HUDEP-2 (cell line): ENCODE data around the gene GALNTL6.

Source experiments
- DNase-seq, 76 experiments: peaks; one replicate each; lab custom pipeline; 2025; ENCODE audit not compliant: unreplicated experiment in 76 of 76; lab: John Stamatoyannopoulos, UW

The GALNTL6 gene

DNA sequence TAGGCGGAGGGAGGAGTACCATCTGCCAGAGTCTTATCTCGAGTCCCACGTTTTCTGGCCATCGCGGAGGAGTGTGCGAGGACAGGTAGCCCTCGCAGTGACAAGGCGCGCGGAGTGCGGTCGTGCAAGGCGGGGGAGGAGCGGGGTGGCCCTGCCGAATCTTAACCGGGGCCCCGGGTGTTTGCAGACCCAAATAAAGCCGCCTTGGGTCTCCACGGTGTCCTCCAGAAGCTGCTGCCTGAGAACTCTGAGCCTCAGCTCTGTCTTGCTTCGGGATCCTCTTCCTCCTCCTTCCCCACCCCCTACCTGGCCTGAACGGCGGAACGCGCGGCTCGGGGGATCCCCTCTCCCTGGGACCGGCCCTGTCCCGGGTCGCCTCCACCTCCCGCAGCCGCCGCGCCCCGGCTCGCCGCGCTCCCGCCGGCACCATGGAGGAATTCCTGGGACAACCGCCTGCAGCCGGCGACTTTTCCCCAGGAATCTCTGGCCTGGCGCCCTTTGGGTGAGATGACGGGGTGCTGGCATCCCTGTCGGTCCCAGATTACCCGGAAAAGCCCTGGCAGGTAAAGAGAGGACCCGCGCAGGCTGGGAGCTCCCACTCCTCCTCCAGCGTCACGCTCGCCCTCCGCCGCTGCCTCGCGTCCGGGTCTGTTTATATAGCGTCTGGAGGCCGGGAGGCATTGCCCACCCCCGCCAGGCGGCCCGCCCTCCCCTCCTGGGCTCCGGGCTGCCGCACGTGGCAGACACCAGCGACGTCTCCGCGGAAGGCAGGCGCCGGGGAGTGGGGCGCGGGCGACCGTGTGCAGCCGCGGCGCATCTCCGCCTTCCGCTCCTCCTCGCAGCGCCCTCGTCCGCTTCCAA is at the start of gene GALNTL6:
GALNTL6 (plus strand) TSS at position 740 of the 861 bp plus-strand sequence.
- DNase-seq: peak; percentile 4 to 94 (median 87)

DNA sequence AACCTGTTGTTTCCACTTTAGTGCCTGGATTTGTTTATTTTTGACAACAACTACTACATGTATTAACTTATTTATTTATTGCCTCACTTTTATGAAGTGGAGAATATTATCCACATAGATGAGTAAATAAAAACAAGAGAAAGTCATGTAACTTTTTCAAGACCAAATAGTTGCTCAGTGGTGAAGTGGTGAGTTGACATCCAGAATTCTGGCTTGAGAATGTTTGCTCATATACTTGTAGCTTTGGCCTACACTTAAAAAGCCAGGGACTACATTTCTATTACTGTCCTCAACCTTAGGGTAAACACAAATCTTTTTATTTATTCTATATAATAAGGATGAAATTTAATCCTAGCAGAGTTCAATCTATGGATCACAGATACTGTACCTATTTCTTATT is 47.7 kb upstream of the GALNTL6 start:
- no peak for DNase-seq

- DNase-seq: no peak
Observed at GRCh38 chr4:171774642-171775190, 38.5 kb upstream of the GALNTL6 start.

DNA sequence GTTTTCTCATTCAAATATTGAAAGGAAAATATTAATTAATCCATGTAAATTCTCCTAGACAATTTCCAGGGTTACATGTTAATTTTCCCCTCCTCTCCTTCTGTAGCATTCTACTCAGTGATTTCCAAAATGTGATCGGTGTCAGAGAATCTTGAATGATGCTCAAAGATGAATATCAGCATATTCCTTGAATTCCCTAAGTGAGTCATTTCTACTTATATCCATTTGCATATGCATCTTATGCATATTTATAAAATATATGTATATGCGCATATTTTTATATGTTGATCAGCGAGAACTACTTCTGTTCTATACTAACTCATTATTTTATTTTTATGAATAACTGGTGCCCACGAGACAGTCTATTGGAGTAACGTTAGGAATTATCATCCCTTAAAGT is 33.9 kb upstream of the GALNTL6 start:
- DNase-seq: no peak

DNA sequence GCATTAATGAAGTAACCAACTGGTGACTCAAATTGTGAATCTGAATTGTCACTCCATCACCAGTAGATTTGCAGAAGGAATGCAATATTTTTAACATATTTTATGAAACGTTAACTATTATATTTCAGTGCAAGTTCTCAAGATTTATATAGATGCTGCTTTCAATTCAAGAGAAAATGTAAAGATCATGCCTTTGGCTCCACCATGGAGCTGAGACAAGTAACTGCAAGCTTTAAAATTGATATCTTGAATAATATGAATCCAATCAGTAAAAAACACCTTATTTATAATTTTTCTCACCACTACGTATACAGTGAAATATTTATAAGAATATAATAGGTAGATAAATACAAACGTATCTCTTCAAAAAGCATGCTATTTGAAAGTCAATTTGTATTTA is 27.8 kb upstream of the GALNTL6 start:
- DNase-seq: no peak

DNA sequence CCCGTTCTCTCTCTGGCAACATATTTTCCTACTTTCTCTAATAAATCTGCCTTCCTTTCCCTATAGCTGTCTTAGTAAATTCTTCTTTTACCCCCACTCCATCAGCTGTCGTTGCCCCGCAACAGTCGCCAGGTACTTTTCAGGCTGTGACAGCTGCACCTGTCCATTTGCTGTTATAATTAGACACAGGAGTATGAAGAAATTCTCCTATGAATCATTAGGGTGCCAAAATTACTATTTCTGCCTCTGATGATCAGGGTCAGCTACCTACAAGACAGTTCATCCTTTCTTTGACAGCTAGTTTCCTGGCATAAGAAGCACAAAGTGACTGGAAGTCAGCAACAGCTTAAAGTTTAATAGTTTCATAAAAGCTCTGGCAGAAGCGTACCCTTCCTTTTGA is 19.5 kb upstream of the GALNTL6 start:
- DNase-seq: no peak

DNA sequence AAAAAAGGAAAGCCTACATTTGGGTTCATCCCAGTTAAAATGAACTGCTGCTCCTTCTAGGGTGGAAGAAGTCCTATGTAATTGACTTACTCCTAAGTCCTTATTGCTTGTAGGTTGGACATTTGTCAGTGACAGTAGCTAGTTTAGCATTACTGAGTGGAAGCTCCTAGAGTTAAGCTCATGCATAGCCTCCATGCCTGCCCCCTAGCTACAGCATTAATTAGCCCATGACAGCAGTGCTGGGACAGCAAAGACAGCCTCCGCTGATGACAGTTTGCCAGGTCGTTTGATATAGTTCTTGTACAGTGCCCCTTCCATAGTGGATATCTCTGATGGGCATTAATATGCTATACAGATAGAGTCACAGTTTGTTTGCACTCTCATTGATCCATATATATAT is 18.7 kb upstream of the GALNTL6 start:
- no peak for DNase-seq

- no peak for DNase-seq
Observed at GRCh38 chr4:171809854-171810253, 3.4 kb upstream of the GALNTL6 start.

- peak in 7 of 76 experiments; percentile 63 to 91 (median 77) for DNase-seq
Observed at GRCh38 chr4:171812333-171812664, 905 bp upstream of the GALNTL6 start.

DNA sequence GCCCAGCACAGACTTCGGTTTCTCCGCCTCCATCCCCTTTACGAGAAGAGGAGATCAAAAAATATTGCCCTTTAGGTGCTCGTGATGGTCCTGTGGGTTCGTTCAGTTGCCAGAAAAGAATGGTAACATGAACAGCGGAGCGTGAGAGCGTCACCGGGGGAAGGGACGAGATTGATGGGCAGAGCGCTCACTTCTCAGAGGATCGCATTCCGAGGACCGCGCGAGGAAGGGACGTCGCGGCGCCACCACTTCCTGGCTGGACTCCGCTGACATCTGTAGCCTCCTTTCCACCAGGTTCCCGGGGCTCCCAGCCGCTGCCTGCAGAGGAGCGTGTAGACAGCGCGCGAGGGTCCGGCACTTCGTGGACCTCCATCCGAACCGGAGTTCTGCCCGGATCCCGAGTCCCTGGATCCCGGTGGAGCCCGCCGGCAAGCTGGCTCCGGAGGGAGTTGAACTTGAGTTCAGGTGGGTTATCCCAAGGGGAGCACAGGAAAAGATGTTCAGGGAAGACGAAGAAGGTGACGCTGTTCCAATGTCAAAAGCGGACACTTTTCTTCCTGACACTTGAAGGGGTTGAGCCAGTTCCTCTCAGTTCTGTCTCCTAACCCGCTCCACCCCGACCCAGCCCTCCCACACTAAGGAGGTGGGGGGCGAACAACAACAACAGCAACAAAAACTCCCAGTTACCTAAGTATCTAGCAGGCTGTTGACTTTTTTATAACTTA is 484 bp downstream of the GALNTL6 start:
- peak in 34 of 76 experiments; percentile 4 to 67 (median 28) for DNase-seq

DNA sequence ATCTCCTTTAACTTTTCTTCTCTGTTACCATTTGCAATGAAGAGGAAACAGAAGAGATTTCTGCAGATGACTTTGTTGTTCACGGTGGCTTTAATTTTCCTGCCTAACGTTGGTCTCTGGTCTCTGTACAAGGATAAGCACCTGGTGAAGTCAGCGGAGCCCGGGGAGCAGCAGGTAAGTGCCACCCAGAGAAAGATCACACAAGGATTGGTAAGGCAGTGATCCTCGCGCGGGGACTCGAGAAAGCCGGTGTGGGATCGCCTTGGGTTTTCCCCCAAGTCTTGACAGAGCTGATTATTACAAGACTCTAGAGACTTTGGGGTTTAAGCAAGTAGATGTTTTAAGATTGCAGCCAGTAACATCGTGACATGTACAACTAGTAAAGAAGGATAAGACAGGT is 1.3 kb downstream of the GALNTL6 start:
- DNase-seq: peak in 5 of 76 experiments; percentile 1 to 15 (median 8)

DNA sequence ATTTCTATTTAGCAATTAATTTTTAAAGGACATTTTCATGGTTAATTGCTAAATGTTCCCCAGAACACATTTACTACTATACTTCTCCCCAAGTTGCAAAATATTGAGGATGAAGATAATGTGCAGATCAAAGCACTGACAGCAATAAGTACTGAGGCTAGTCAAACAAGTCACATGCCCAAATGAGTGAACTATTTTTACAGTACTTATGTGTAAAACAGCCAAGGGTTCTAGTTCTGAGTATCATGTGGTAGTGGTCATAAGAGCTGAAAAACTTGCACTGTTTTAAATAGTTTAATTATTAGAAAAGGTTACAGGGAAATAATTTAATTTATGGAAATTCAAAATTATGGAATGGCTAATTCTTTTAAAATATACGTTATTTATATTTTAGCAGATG is 3.8 kb downstream of the GALNTL6 start:
- DNase-seq: peak in 6 of 76 experiments; percentile 1 to 18 (median 10)

- peak in 14 of 76 experiments; percentile 4 to 32 (median 16) for DNase-seq
Observed at GRCh38 chr4:171834640-171835039, 21.4 kb downstream of the GALNTL6 start.

DNA sequence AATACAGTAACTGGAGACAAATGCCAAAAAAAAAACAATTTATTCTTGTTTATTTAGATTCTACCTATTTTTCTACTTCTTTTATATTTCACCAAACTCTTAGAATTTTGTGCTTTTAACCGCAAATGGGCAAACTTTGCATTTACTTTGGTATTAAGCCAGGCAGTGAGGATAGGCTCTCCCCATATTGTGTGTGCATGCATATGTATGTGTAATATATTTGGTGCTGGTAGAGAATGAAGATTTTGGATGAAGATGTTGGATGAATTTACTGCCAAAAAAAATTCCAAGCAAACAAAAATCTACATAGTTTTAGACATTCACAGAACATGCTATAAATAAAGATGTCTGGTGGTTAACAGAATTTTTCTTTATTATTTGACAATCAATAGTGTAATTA is 30.3 kb downstream of the GALNTL6 start:
- DNase-seq: no peak

GRCh38 chr4:171846232-171846631 is 33.0 kb downstream of the GALNTL6 start:
- DNase-seq: peak in 67 of 76 experiments; percentile 0 to 70 (median 38)

DNA sequence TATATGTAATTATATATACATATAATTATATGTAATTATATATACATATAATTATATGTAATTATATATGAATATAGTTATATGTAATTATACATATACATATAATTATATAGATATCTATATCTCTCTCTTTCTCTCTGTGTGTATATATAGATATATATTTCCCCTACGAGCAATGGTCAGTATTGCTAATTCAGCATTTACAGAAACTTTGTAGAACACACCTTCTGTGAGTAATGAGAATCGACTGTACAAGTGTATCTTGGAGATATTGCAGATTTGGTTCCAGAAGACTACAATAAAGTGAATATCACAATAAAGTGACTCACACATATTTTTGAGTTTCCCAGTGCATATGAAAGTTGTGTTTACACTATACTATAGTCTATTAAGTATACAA is 33.7 kb downstream of the GALNTL6 start:
- DNase-seq: no peak

DNA sequence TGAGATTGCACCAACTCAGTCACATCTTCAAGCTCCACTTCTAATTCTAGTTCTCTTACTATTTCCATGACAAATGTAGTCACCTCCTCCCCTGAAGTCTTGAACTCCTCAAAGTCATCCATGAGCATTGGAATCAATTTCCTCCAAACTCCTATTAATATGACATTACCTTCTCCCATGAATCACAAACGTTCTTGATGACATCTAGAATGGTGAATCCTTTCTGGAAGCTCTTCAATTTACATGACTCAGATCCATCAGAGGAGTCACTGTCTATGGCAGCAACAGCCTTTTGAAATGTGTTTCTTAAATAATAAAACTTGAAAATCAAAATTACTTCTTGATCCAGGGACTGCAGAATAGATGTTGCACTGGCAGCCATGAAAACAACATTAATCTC is 34.5 kb downstream of the GALNTL6 start:
- no peak for DNase-seq

GRCh38 chr4:171849686-171850222 is 36.5 kb downstream of the GALNTL6 start:
- no peak for DNase-seq

GRCh38 chr4:171851295-171851694 is 38.1 kb downstream of the GALNTL6 start:
- no peak for DNase-seq

DNA sequence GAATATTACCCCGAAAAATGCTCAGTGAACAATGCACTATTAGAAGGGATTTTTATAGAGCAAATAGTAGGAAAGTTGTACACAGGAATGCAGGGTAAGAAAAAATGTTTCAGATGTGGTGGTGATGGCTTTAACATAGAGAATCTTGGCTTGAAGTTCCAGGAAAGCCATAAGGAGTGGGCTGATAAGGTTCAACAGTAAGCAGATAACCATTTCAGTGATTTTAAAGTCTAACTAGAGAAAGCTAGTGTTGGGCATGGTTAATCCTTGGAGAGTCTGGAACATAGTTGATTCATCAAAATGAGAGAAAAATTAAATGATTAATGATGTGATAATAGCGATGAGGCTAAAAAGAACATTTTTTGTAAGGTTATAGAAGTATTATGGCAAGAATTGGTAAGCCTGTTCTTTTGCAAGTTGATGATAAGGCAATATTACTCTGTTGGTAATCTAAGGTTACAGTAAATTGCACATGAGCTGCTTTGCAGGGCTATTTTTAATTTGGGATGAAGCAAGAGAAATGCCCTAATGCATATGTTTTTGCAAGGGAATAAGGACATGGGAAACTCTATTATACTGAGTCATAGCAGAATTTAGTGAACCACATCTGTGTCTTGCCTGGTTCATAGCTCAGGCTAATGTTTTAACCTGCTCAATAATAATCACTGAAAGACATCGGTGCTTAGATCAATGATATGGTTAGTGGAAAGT is 44.3 kb downstream of the GALNTL6 start:
- peak in 30 of 76 experiments; percentile 0 to 65 (median 22) for DNase-seq

GRCh38 chr4:171875291-171875690 is 62.1 kb downstream of the GALNTL6 start:
- DNase-seq: no peak
